GM12872 (cell line): ENCODE results near the gene RNF149.

Source experiments
- TF ChIP-seq, protein P1 (sequence below): IDR thresholded peaks from 3 replicates; pipeline ENCODE4 v1.5.1; 2011; ENCODE audit warnings: low read depth, mild to moderate bottlenecking, low read length, moderate library complexity; ENCODE audit not compliant: insufficient read depth

RNF149 gene

GRCh38 chr2:101273056-101273455, 35.4 kb downstream of the RNF149 start:
- TF ChIP-seq, protein P1, sequence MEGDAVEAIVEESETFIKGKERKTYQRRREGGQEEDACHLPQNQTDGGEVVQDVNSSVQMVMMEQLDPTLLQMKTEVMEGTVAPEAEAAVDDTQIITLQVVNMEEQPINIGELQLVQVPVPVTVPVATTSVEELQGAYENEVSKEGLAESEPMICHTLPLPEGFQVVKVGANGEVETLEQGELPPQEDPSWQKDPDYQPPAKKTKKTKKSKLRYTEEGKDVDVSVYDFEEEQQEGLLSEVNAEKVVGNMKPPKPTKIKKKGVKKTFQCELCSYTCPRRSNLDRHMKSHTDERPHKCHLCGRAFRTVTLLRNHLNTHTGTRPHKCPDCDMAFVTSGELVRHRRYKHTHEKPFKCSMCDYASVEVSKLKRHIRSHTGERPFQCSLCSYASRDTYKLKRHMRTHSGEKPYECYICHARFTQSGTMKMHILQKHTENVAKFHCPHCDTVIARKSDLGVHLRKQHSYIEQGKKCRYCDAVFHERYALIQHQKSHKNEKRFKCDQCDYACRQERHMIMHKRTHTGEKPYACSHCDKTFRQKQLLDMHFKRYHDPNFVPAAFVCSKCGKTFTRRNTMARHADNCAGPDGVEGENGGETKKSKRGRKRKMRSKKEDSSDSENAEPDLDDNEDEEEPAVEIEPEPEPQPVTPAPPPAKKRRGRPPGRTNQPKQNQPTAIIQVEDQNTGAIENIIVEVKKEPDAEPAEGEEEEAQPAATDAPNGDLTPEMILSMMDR: no peak

- TF ChIP-seq, protein P1: no peak
Observed at GRCh38 chr2:101272045-101272784, 36.3 kb downstream of the RNF149 start.

DNA sequence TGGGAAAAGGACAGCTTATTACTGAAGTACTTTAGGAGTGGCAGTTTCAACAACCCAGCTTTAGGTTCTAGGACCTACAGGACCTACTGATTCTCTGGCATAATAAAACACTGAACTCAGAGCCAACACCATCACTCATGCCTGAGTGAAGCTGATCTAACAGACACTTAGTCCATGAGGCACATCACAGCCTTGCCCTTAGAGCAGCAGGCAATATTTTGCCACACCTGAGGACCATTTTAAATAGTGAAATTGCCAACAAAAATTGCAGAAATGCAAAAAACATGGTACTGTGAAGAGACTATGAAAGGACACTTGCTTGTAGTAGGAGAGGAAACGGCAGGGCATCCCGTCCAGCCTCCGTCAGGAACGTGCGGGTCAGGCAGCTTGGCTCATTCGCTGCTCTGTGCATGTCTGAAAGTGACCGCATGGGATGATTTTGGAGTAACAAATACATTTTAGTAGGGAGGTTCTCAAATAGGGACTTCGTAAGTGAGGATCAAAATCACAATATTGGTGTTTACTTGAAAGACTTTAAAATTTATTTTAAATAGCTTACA, 37.7 kb downstream of the RNF149 start:
- TF ChIP-seq, protein P1: no peak

GRCh38 chr2:101267671-101268656, 40.5 kb downstream of the RNF149 start:
- TF ChIP-seq, protein P1: no peak

- TF ChIP-seq, protein P1: no peak
Observed at GRCh38 chr2:101265893-101266499, 42.5 kb downstream of the RNF149 start.

GRCh38 chr2:101264360-101264939, 44.1 kb downstream of the RNF149 start:
- TF ChIP-seq, protein P1: no peak
